Mammary epithelial cell (primary cell): Measurements from ENCODE around the gene IFFO2.

Source experiments
- EZH2 ChIP-seq: IDR thresholded peaks from 2 replicates; pipeline ENCODE4 v1.6.1; 2012; ENCODE audit warnings: low read length, inconsistent platforms, borderline replicate concordance
- TF ChIP-seq, protein P1 (sequence below), 2 donors: IDR thresholded peaks in 1 of 2; conservative IDR thresholded peaks in 1 of 2; 2 replicates each; pipeline ENCODE4 v1.5.1; 2011 to 2012; ENCODE audit warnings: inconsistent platforms in 2 of 2, low read length in 2 of 2, mild to moderate bottlenecking in 2 of 2, control low read depth in 1 of 2, low read depth in 1 of 2; ENCODE audit not compliant: insufficient read depth in 1 of 2; ENCODE audit errors: extremely low read depth in 1 of 2

DNA sequence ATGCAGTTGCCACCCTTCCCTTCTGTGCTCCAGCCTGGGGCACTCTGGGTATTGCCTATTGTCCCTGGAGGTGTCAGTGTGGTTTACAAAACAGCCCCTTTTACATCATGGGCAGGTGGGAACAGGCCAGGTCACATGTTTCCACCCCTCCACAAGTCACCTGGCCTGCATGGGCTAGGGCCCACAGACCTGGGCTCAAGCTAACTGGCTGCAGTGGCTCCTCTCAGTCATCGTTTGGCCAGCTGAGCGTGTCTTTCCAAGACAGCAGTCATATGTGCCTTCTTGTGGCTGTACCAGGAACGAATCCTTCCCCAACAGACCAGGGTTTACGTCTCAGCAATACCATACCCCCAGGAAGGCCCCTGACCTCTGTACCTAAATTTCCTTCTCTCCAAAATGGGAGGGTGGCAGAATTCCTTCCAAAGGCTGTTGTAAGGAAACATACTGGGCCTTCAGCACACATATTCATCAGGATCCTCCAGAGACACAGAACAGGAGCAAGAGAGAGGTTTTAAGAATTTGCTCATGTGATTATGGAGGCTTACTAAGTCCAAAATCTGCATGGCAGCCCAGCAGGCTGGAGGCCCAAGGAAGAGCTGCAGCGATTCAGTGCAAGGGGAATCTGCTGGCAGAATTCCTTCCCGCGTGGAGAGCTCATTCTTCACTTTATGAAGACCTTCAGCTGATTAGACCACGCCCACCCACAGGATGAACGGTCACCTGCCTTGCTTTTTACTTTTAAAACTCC lies 86.5 kb downstream of the IFFO2 start:
- TF ChIP-seq, protein P1, sequence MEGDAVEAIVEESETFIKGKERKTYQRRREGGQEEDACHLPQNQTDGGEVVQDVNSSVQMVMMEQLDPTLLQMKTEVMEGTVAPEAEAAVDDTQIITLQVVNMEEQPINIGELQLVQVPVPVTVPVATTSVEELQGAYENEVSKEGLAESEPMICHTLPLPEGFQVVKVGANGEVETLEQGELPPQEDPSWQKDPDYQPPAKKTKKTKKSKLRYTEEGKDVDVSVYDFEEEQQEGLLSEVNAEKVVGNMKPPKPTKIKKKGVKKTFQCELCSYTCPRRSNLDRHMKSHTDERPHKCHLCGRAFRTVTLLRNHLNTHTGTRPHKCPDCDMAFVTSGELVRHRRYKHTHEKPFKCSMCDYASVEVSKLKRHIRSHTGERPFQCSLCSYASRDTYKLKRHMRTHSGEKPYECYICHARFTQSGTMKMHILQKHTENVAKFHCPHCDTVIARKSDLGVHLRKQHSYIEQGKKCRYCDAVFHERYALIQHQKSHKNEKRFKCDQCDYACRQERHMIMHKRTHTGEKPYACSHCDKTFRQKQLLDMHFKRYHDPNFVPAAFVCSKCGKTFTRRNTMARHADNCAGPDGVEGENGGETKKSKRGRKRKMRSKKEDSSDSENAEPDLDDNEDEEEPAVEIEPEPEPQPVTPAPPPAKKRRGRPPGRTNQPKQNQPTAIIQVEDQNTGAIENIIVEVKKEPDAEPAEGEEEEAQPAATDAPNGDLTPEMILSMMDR (conservative IDR thresholded peaks at IDR 0.05 in 1 of 2, IDR thresholded peaks at IDR 0.05 in 1 of 2; ENCODE audit: extremely low read depth in 1 of 2, insufficient read depth in 1 of 2, low read depth in 1 of 2, low read length in 2 of 2), result no peak
- no peak for TF ChIP-seq EZH2
